Activated B cell treated with CpG ODN at 0.5 μM for 24 hours (primary cell): ENCODE data around the gene PLPP7. TPM values are rescaled to one million over a fixed set of nuclear protein-coding genes. Genes with fewer than 3 reads are reported as not detected.

Experiments
- ATAC-seq: fragments of 200-7000 bp; cut with Tn5 transposase; one replicate; pipeline ENCODE4 v1.10.0; 2021; ENCODE audit warnings: low read depth, mild to moderate bottlenecking, moderate library complexity
- CTCF ChIA-PET: fragments of 350-600 bp; sonication (Branson Sonifier 250); formaldehyde crosslinking; loops from one replicate; lab custom pipeline; 2021; ENCODE audit warnings: antibody characterized with exemption; lab: Charles Lee
- POLR2A ChIA-PET: fragments of 350-600 bp; sonication (Branson Sonifier 250); formaldehyde crosslinking; loops from one replicate; lab custom pipeline; 2021; ENCODE audit warnings: antibody characterized with exemption; lab: Charles Lee
- DNase-seq: peaks from one replicate; pipeline ENCODE4 v3.0.0; 2022
- H3K27ac Mint-ChIP-seq: one replicate; pipeline ENCODE4 v1.8.0; 2020; ENCODE audit warnings: mixed read lengths
- H3K27me3 Mint-ChIP-seq: one replicate; pipeline ENCODE4 v1.8.0; 2021; ENCODE audit warnings: mixed read lengths
- H3K36me3 Mint-ChIP-seq: one replicate; pipeline ENCODE4 v1.8.0; 2021; ENCODE audit warnings: low read depth, mixed read lengths
- H3K4me1 Mint-ChIP-seq: one replicate; pipeline ENCODE4 v1.8.0; 2021; ENCODE audit warnings: mixed read lengths
- H3K4me3 Mint-ChIP-seq: one replicate; pipeline ENCODE4 v1.8.0; 2020; ENCODE audit warnings: mild to moderate bottlenecking, mixed read lengths
- H3K9me3 Mint-ChIP-seq: one replicate; pipeline ENCODE4 v1.8.0; 2020; ENCODE audit warnings: mixed read lengths
- CTCF ChIP-seq: fragments of 200-600 bp; IDR thresholded peaks from one replicate; pipeline ENCODE4 v1.8.0; 2022; ENCODE audit warnings: antibody characterized with exemption, mild to moderate bottlenecking
- intact Hi-C: fragments of 100-400 bp; cut with micrococcal nuclease; formaldehyde crosslinking; loops from one replicate; pipeline ENCODE4 v1.15.1; 2024
- total RNA-seq: library from RNA; stranded (reverse); gene quantifications from 2 replicates; pipeline ENCODE4 v1.2.3, GENCODE V29; 2022

PLPP7 gene
- total RNA-seq, 1 donor from 2014 or later: 0.53 TPM

GRCh38 chr9:131278702-131279111 is 10.8 kb upstream of the PLPP7 start:
- intact Hi-C loops: loop anchor here (2.0 to 10.0 kb wide), 3 partner anchors 119 to 446 kb away; partner anchors contain the start of gene NUP214

GRCh38 chr9:131279196-131279862 is 10.2 kb upstream of the PLPP7 start:
- Mint-ChIP-seq H3K9me3 (no peaks in the 10 kb centered on the region), H3K27ac (peak overlapping the region; percentile 80), H3K36me3 (peaks cover 16% of the 10 kb centered on the region), H3K27me3 (peaks cover 12% of the 10 kb centered on the region), H3K4me3 (peak overlapping the region; percentile 91), H3K4me1 (peaks cover 24% of the 10 kb centered on the region)
- no peak for TF ChIP-seq CTCF
- intact Hi-C loops: loop anchor here (2.0 to 10.0 kb wide), 3 partner anchors 118 to 445 kb away; partner anchors contain the start of gene NUP214
- ChIA-PET CTCF (no interaction called here), POLR2A (interaction anchor here (1.4 to 17.5 kb wide), 2 partner anchors 10 to 24 kb away, joined by 9 to 593 read pairs; no protein-coding TSS in a partner anchor)
- DNase-seq (no peak), ATAC-seq (no peak)

More at GRCh38 chr9:131278702-131279111, 10.8 kb upstream of the PLPP7 start:
- no peak for ATAC-seq
- no peak for DNase-seq
- Mint-ChIP-seq H3K36me3 (peaks cover 20% of the 10 kb centered on the region), H3K4me3 (peak overlapping the region; percentile 91), H3K27me3 (peaks cover 12% of the 10 kb centered on the region), H3K4me1 (peaks cover 31% of the 10 kb centered on the region), H3K27ac (peak overlapping the region; percentile 80), H3K9me3 (no peaks in the 10 kb centered on the region)
- no peak for TF ChIP-seq CTCF
- CTCF ChIA-PET: interaction anchor here (0.8 kb wide), 1 partner anchor 58 kb away, joined by 3 read pairs; no protein-coding TSS in a partner anchor
- POLR2A ChIA-PET: interaction anchor here (0.8 to 17.5 kb wide), 8 partner anchors 9 to 153 kb away, joined by 4 to 593 read pairs (median 6); partner anchors contain the start of gene NUP214

GRCh38 chr9:131279863-131280570 is 9.5 kb upstream of the PLPP7 start:
- H3K4me3 Mint-ChIP-seq: no peak overlapping the region
- intact Hi-C loops: loop anchor here (2.0 to 10.0 kb wide), 3 partner anchors 117 to 445 kb away; partner anchors contain the start of gene NUP214

GRCh38 chr9:131280660-131281059 is 8.9 kb upstream of the PLPP7 start:
- DNase-seq (no peak), ATAC-seq (no peak)
- no peak for TF ChIP-seq CTCF
- POLR2A ChIA-PET: interaction anchor here (0.5 to 17.5 kb wide), 2 partner anchors 26 to 102 kb away, joined by 5 to 593 read pairs; no protein-coding TSS in a partner anchor
- Mint-ChIP-seq H3K9me3 (no peaks in the 10 kb centered on the region), H3K4me3 (no peak overlapping the region), H3K27me3 (peaks cover 12% of the 10 kb centered on the region), H3K4me1 (peaks cover 22% of the 10 kb centered on the region), H3K27ac (no peak overlapping the region), H3K36me3 (peaks cover 10% of the 10 kb centered on the region)
- CTCF ChIA-PET: no interaction called here
- intact Hi-C loops: no loop called here

More at GRCh38 chr9:131279863-131280570, 9.5 kb upstream of the PLPP7 start:
- peaks cover 22% of the 10 kb centered on the region for H3K4me1 Mint-ChIP-seq
- TF ChIP-seq CTCF: no peak
- DNase-seq (no peak), ATAC-seq (no peak)
- no peak overlapping the region for H3K27ac Mint-ChIP-seq
- no peaks in the 10 kb centered on the region for H3K9me3 Mint-ChIP-seq
- ChIA-PET CTCF (no interaction called here), POLR2A (interaction anchor here (0.5 to 17.5 kb wide), 2 partner anchors 25 to 101 kb away, joined by 5 to 593 read pairs; no protein-coding TSS in a partner anchor)
- peaks cover 15% of the 10 kb centered on the region for H3K36me3 Mint-ChIP-seq
- peaks cover 12% of the 10 kb centered on the region for H3K27me3 Mint-ChIP-seq
